OCI-M2 (cell line): ENCODE data around the gene NOP14.
A peak's percentile ranks its signal among the peaks of the same experiment; 100 is the strongest.
"Not testable (repeated sequence)": the region's sequence is repeated elsewhere in the genome, so short reads cannot be mapped to it uniquely, and the experiment has no call there.

ENCODE experiments used
- DNase-seq: peaks from one replicate; lab custom pipeline; 2025; ENCODE audit not compliant: unreplicated experiment; lab: John Stamatoyannopoulos, UW

Gene NOP14

GRCh38 chr4:2943364-2944090 is 19.7 kb downstream of the NOP14 start:
- DNase-seq = no peak

- DNase-seq = no peak
Observed at GRCh38 chr4:2942532-2943363, 20.5 kb downstream of the NOP14 start.

- no peak for DNase-seq
Observed at GRCh38 chr4:2942037-2942531, 21.1 kb downstream of the NOP14 start.

- no peak for DNase-seq
Observed at GRCh38 chr4:2941138-2942036, 21.8 kb downstream of the NOP14 start.

GRCh38 chr4:2940267-2941137 is 22.7 kb downstream of the NOP14 start:
- no peak for DNase-seq

GRCh38 chr4:2939383-2940243 is 23.6 kb downstream of the NOP14 start:
- no peak for DNase-seq

- DNase-seq = no peak
Observed at GRCh38 chr4:2938906-2939305, 24.3 kb downstream of the NOP14 start.

GRCh38 chr4:2938411-2938810 is 24.8 kb downstream of the NOP14 start:
- not testable (repeated sequence) for DNase-seq

GRCh38 chr4:2937986-2938385 is 25.2 kb downstream of the NOP14 start:
- DNase-seq = no peak

GRCh38 chr4:2937146-2937857 is 25.9 kb downstream of the NOP14 start:
- no peak for DNase-seq

GRCh38 chr4:2936773-2937145 is 26.4 kb downstream of the NOP14 start:
- DNase-seq = no peak

GRCh38 chr4:2935762-2936743 is 27.2 kb downstream of the NOP14 start:
- DNase-seq = no peak

GRCh38 chr4:2934813-2935761 is 28.1 kb downstream of the NOP14 start:
- peak; percentile 16 for DNase-seq

GRCh38 chr4:2934077-2934812 is 29.0 kb downstream of the NOP14 start:
- DNase-seq = no peak

- DNase-seq = no peak
Observed at GRCh38 chr4:2933566-2934076, 29.6 kb downstream of the NOP14 start.
